ENCODE results near the gene CHRM4. TPM values are rescaled to one million over a fixed set of nuclear protein-coding genes. Genes with fewer than 3 reads are reported as not detected.

Gene CHRM4
- total RNA-seq, 1 experiment from 2014 or later: 1.1 TPM

DNA sequence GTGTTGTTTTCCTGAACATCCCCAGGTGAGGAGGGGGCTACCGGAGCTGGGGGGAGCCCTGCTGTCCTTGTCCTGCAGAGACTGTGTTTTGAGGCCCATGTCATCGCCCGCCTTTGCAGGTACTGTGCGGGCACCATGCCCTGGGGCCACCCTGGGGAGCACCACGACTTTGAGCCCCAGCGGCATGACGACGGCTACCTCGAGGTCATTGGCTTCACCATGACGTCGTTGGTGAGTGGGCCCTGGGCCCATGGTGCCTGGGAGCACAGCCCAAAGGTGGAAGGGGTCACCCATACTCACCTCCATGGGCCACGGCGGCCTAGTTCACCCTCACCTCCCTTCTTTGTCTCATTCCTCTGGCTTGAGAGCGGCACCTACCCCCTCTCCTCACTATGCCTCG lies 16.8 kb downstream of the CHRM4 start:
- no peaks in the 10 kb centered on the region for H3K9me2 ChIP-seq (ENCODE audit: insufficient read depth)
- CTCF ChIA-PET: no interaction called here
- TF ChIP-seq POLR2A (IDR thresholded peaks at IDR 0.05; ENCODE audit: borderline replicate concordance, extremely low read depth, insufficient read depth, insufficient read length) (no peak), TCF7L2 (IDR thresholded peaks at IDR 0.05; ENCODE audit: borderline replicate concordance, extremely low read depth, insufficient read depth, insufficient read length) (no peak), EZH2 (IDR thresholded peaks at IDR 0.05) (no peak), ELF1 (IDR thresholded peaks at IDR 0.05; ENCODE audit: borderline replicate concordance, low read depth) (no peak), CEBPB (IDR thresholded peaks at IDR 0.05; ENCODE audit: low read depth) (no peak), ZFX (IDR thresholded peaks at IDR 0.05) (no peak), SRF (IDR thresholded peaks at IDR 0.05; ENCODE audit: low read depth) (no peak), EZH2phosphoT487 (IDR thresholded peaks at IDR 0.05; ENCODE audit: borderline replicate concordance) (no peak), SP1 (IDR thresholded peaks at IDR 0.05; ENCODE audit: low read depth) (no peak), ZNF274 (IDR thresholded peaks at IDR 0.05; ENCODE audit: low read depth, low read length) (no peak), FOSL1 (IDR thresholded peaks at IDR 0.05; ENCODE audit: low read depth) (no peak), CBX3 (IDR thresholded peaks at IDR 0.05; ENCODE audit: low read depth) (no peak), EGR1 (IDR thresholded peaks at IDR 0.05; ENCODE audit: low read depth) (no peak), YY1 (IDR thresholded peaks at IDR 0.05; ENCODE audit: extremely low read depth, insufficient replicate concordance, low read depth, low read length) (no peak)
- TF ChIP-seq, protein P1, sequence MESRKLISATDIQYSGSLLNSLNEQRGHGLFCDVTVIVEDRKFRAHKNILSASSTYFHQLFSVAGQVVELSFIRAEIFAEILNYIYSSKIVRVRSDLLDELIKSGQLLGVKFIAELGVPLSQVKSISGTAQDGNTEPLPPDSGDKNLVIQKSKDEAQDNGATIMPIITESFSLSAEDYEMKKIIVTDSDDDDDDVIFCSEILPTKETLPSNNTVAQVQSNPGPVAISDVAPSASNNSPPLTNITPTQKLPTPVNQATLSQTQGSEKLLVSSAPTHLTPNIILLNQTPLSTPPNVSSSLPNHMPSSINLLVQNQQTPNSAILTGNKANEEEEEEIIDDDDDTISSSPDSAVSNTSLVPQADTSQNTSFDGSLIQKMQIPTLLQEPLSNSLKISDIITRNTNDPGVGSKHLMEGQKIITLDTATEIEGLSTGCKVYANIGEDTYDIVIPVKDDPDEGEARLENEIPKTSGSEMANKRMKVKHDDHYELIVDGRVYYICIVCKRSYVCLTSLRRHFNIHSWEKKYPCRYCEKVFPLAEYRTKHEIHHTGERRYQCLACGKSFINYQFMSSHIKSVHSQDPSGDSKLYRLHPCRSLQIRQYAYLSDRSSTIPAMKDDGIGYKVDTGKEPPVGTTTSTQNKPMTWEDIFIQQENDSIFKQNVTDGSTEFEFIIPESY (IDR thresholded peaks at IDR 0.05; ENCODE audit: extremely low read depth, insufficient replicate concordance, low read length): no peak
- TF ChIP-seq, protein P2, sequence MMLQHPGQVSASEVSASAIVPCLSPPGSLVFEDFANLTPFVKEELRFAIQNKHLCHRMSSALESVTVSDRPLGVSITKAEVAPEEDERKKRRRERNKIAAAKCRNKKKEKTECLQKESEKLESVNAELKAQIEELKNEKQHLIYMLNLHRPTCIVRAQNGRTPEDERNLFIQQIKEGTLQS (IDR thresholded peaks at IDR 0.05): no peak
- TF ChIP-seq, protein P3, sequence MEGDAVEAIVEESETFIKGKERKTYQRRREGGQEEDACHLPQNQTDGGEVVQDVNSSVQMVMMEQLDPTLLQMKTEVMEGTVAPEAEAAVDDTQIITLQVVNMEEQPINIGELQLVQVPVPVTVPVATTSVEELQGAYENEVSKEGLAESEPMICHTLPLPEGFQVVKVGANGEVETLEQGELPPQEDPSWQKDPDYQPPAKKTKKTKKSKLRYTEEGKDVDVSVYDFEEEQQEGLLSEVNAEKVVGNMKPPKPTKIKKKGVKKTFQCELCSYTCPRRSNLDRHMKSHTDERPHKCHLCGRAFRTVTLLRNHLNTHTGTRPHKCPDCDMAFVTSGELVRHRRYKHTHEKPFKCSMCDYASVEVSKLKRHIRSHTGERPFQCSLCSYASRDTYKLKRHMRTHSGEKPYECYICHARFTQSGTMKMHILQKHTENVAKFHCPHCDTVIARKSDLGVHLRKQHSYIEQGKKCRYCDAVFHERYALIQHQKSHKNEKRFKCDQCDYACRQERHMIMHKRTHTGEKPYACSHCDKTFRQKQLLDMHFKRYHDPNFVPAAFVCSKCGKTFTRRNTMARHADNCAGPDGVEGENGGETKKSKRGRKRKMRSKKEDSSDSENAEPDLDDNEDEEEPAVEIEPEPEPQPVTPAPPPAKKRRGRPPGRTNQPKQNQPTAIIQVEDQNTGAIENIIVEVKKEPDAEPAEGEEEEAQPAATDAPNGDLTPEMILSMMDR (IDR thresholded peaks at IDR 0.05 in 2 of 3, conservative IDR thresholded peaks at IDR 0.05 in 1 of 3; ENCODE audit: borderline replicate concordance in 1 of 3, insufficient read depth in 1 of 3, low read depth in 2 of 3, low read length in 2 of 3): no peak
- TF ChIP-seq, protein P4, sequence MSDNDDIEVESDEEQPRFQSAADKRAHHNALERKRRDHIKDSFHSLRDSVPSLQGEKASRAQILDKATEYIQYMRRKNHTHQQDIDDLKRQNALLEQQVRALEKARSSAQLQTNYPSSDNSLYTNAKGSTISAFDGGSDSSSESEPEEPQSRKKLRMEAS (IDR thresholded peaks at IDR 0.05): no peak
- RAD21 ChIA-PET (ENCODE audit: low non-redundant PET in 1 of 2, low total read pairs in 2 of 2, uncharacterized antibody in 2 of 2, unreplicated experiment in 2 of 2): no interaction called here
- no peak overlapping the region for H3K27ac ChIP-seq (ENCODE audit: low read depth, low read length)
- H3K4me3 ChIP-seq (replicated peaks in 1 of 2; ENCODE audit: low read depth in 1 of 2, low read length in 2 of 2): no peak overlapping the region
- no TSS peak for BruUV-seq (replicated peaks)
- peaks cover 2 to 11% of the 10 kb centered on the region in 2 experiments; a peak in 3 of 4 replicates for H3K36me3 ChIP-seq (ENCODE audit: control insufficient read depth in 1 of 2, insufficient read depth in 2 of 2, low read length in 2 of 2)
- no peaks in the 10 kb centered on the region for H3K9me3 ChIP-seq (ENCODE audit: control insufficient read depth in 1 of 2, insufficient read depth in 1 of 2, low read depth in 1 of 2, low read length in 2 of 2)
- no peak overlapping the region for H3K4me2 ChIP-seq (ENCODE audit: low read length)
- no peaks in the 10 kb centered on the region for H4K20me1 ChIP-seq (ENCODE audit: insufficient read depth)
- peaks cover 4 to 11% of the 10 kb centered on the region in 2 experiments; a peak in 3 of 4 replicates for H3K4me1 ChIP-seq (ENCODE audit: control insufficient read depth in 1 of 2, insufficient read depth in 2 of 2, low read length in 2 of 2)
- no peaks in the 10 kb centered on the region for H3K79me2 ChIP-seq (ENCODE audit: insufficient read depth, low read length)
- ATAC-seq (no peak), DNase-seq (ENCODE audit: low read depth, low spot score) (no peak)
- H3K9ac ChIP-seq (ENCODE audit: low read length): no peak overlapping the region
- intact Hi-C loops (cut with micrococcal nuclease): no loop called here
- H3K27me3 ChIP-seq (ENCODE audit: insufficient read depth, low read length): no peaks in the 10 kb centered on the region
- no peak overlapping the region for H2AFZ ChIP-seq (ENCODE audit: low read depth, low read length, poor library complexity, severe bottlenecking)
- POLR2A ChIA-PET: no interaction called here

All from HCT116 (cell line).